OCI-LY1 (cell line): ENCODE measurements around the gene ETFBKMT.

Experiments
- H2AFZ ChIP-seq: fragments of 200-600 bp; sonication (generic), shearing (Covaris generic); 2 replicates; pipeline ENCODE4 v1.6.0; 2014; ENCODE audit warnings: antibody characterized with exemption, mild to moderate bottlenecking, low read length
- H3F3A ChIP-seq: fragments of 200-600 bp; sonication (generic), shearing (Covaris generic); 2 replicates; pipeline ENCODE4 v1.6.0; 2014; ENCODE audit warnings: mild to moderate bottlenecking, antibody characterized with exemption, low read length, moderate library complexity; ENCODE audit not compliant: insufficient read depth
- H3K27ac ChIP-seq: fragments of 200-600 bp; sonication (generic); 2 replicates; pipeline ENCODE4 v1.5.1; 2014; ENCODE audit warnings: low read length, mixed run types, mild to moderate bottlenecking, low read depth; ENCODE audit not compliant: poor library complexity, severe bottlenecking
- H3K27me3 ChIP-seq: fragments of 200-600 bp; sonication (generic); 2 replicates; pipeline ENCODE4 v1.6.0; 2014; ENCODE audit warnings: antibody characterized with exemption, mild to moderate bottlenecking, low read length, moderate library complexity; ENCODE audit not compliant: insufficient read depth
- H3K36me3 ChIP-seq: fragments of 200-600 bp; sonication (generic); 2 replicates; pipeline ENCODE4 v1.6.1; 2014; ENCODE audit warnings: mild to moderate bottlenecking, antibody characterized with exemption, low read length, moderate library complexity, mixed read lengths; ENCODE audit not compliant: insufficient read depth
- H3K4me1 ChIP-seq: fragments of 200-600 bp; sonication (generic); 2 replicates; pipeline ENCODE4 v1.5.1; 2014; ENCODE audit warnings: mild to moderate bottlenecking, low read length, moderate library complexity; ENCODE audit not compliant: insufficient read depth, severe bottlenecking
- H3K4me2 ChIP-seq: fragments of 200-600 bp; sonication (generic), shearing (Covaris generic); 2 replicates; pipeline ENCODE4 v1.6.1; 2014; ENCODE audit warnings: low read length
- H3K4me3 ChIP-seq: fragments of 200-600 bp; sonication (generic); 2 replicates; pipeline ENCODE4 v1.5.1; 2014; ENCODE audit warnings: low read length, low read depth, mild to moderate bottlenecking, mixed read lengths; ENCODE audit not compliant: poor library complexity, severe bottlenecking
- H3K79me2 ChIP-seq: fragments of 200-600 bp; shearing (Covaris generic); 2 replicates; pipeline ENCODE4 v1.6.1; 2016; ENCODE audit warnings: mixed run types, low read length, mixed read lengths; ENCODE audit not compliant: insufficient read depth
- H3K9ac ChIP-seq: fragments of 200-600 bp; sonication (generic), shearing (Covaris generic); 2 replicates; pipeline ENCODE4 v1.6.1; 2014; ENCODE audit warnings: mild to moderate bottlenecking, low read length, mixed read lengths
- H3K9me2 ChIP-seq: fragments of 200-600 bp; sonication (generic), shearing (Covaris generic); 2 replicates; pipeline ENCODE4 v1.6.1; 2014; ENCODE audit warnings: low read depth, mild to moderate bottlenecking, low read length, mixed read lengths
- H3K9me3 ChIP-seq: fragments of 200-600 bp; shearing (Covaris generic); 2 replicates; pipeline ENCODE4 v1.6.1; 2014; ENCODE audit warnings: low read length, mixed read lengths
- H4K20me1 ChIP-seq: fragments of 200-600 bp; sonication (generic), shearing (Covaris generic); 2 replicates; pipeline ENCODE4 v1.6.0; 2016; ENCODE audit warnings: mild to moderate bottlenecking, low read length; ENCODE audit not compliant: insufficient read depth
- CTCF ChIP-seq: fragments of 200-600 bp; sonication (generic), shearing (Covaris generic); IDR thresholded peaks from 2 replicates; pipeline ENCODE4 v1.5.1; 2017; ENCODE audit warnings: mild to moderate bottlenecking, antibody characterized with exemption, low read length, moderate library complexity, mixed read lengths
- EZH2 ChIP-seq: fragments of 200-600 bp; sonication (generic), shearing (Covaris generic); IDR thresholded peaks from 2 replicates; pipeline ENCODE4 v1.8.0; 2017; ENCODE audit warnings: borderline replicate concordance, mixed run types, mild to moderate bottlenecking, antibody characterized with exemption, low read length, moderate library complexity, mixed read lengths

The ETFBKMT gene

DNA sequence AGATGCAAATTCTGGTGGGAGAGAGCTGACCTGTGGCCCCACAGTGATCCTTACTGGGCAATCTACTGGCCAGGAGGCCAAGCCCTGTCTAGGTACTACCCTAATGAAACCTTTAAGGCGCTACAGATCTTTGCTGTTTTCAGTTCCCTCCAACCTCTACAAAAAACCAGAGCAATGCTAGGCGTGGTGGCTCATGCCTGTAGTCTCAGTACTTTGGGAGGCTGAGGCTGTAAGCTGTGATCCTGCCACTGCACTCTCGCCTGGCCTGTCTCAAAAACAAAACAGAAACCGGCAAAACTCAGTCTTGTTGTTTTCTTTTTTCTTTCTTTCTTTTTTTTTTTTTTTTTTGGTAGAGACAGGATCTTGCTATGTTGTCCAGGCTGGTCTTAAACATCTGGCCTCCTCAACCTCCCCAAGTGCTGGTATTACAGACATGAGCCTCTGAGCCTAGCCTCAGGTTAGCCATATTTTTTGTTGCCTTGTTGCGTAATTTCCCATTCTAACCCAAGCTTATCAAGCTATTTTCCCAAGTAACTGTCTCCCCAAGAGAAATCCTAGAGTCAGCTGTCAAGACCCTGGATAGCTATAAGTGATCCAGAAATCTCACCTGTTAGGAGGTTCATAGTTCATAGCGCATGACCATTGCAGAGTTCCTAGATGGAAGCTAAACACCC lies 2.8 kb downstream of the ETFBKMT start:
- Histone ChIP-seq H3K36me3 (no peaks in the 10 kb centered on the region), H3K9ac (no peak overlapping the region), H3K27ac (no peak overlapping the region), H3K4me3 (no peak overlapping the region), H3K79me2 (no peaks in the 10 kb centered on the region), H3K4me2 (no peak overlapping the region), H4K20me1 (no peaks in the 10 kb centered on the region), H2AFZ (no peak overlapping the region), H3K4me1 (peaks cover 19% of the 10 kb centered on the region), H3K9me3 (peaks cover 4% of the 10 kb centered on the region; the same call in 1 of the 2 replicates), H3K9me2 (no peaks in the 10 kb centered on the region), H3F3A (no peaks in the 10 kb centered on the region), H3K27me3 (no peaks in the 10 kb centered on the region)
- TF ChIP-seq EZH2 (no peak), CTCF (no peak)

DNA sequence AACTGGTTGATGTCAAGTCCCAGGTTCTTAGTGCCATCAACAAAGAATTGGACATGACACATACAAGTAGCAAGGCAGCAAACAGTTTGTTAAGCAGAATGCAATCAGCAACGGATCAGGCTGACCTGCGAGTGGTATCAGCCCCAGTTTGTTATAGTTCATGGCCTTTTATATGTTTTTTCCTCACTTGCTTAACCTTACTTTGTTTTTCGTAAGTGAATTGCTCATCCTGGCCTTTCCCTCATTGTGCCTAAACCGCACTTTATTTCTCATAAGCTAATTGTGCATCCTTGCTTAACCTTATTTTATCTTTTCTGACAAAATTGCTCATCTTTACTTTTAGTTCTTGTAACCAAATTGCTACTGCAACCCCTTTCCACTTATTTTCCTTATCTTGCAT lies 4.1 kb downstream of the ETFBKMT start:
- Histone ChIP-seq H3K79me2 (no peaks in the 10 kb centered on the region), H3K4me3 (no peak overlapping the region), H3K27me3 (no peaks in the 10 kb centered on the region), H3K36me3 (no peaks in the 10 kb centered on the region), H3K9me3 (peaks cover 4% of the 10 kb centered on the region; the same call in 1 of the 2 replicates), H3F3A (no peaks in the 10 kb centered on the region), H3K4me2 (no peak overlapping the region), H4K20me1 (no peaks in the 10 kb centered on the region), H3K27ac (no peak overlapping the region), H2AFZ (no peak overlapping the region), H3K9ac (no peak overlapping the region), H3K4me1 (peaks cover 11% of the 10 kb centered on the region), H3K9me2 (no peaks in the 10 kb centered on the region)
- TF ChIP-seq EZH2 (no peak), CTCF (no peak)

- H2AFZ ChIP-seq: no peak overlapping the region
- H3K4me1 ChIP-seq: peaks cover 8% of the 10 kb centered on the region
- H3K36me3 ChIP-seq: no peaks in the 10 kb centered on the region
- H3K27me3 ChIP-seq: no peaks in the 10 kb centered on the region
- no peak overlapping the region for H3K9ac ChIP-seq
- TF ChIP-seq EZH2: no peak
- TF ChIP-seq CTCF: no peak
- H3K27ac ChIP-seq: no peak overlapping the region
- no peak overlapping the region for H3K4me2 ChIP-seq
- H3K79me2 ChIP-seq: no peaks in the 10 kb centered on the region
- no peaks in the 10 kb centered on the region for H3K9me2 ChIP-seq
- no peaks in the 10 kb centered on the region for H4K20me1 ChIP-seq
- no peaks in the 10 kb centered on the region for H3F3A ChIP-seq
- no peak overlapping the region for H3K4me3 ChIP-seq
- H3K9me3 ChIP-seq: peaks cover 5% of the 10 kb centered on the region; the same call in 1 of the 2 replicates
Measured at GRCh38 chr12:31664038-31664437, 4.5 kb downstream of the ETFBKMT start.
